ENCODE measurements around the gene SRD5A1. TPM values are rescaled to one million over a fixed set of nuclear protein-coding genes. Genes with fewer than 3 reads are reported as not detected.

Gene SRD5A1
- total RNA-seq, 1 experiment from 2014 or later = 52.3 TPM

GRCh38 chr5:6592601-6593000 is 40.6 kb upstream of the SRD5A1 start:
- H2AFZ ChIP-seq = no peak overlapping the region
- POLR2A ChIA-PET (ENCODE audit: unreplicated experiment) = no interaction called here

GRCh38 chr5:6593148-6594016 is 39.9 kb upstream of the SRD5A1 start:
- peaks cover 4% of the 10 kb centered on the region; the same call in 1 of the 2 replicates for H3F3A ChIP-seq (ENCODE audit: insufficient read depth, low read depth)
- H4K20me1 ChIP-seq (ENCODE audit: insufficient read depth) = no peaks in the 10 kb centered on the region
- H3K79me2 ChIP-seq (ENCODE audit: low read depth) = no peaks in the 10 kb centered on the region
- no peak overlapping the region for H3K27ac ChIP-seq
- no peaks in the 10 kb centered on the region for H3K27me3 ChIP-seq (ENCODE audit: insufficient read depth, low read depth)
- no peak for DNase-seq
- no peaks in the 10 kb centered on the region for H3K9me3 ChIP-seq (ENCODE audit: insufficient read depth, low read depth)
- TF ChIP-seq CTCF (conservative IDR thresholded peaks at IDR 0.05) (no peak), EZH2 (IDR thresholded peaks at IDR 0.05; ENCODE audit: low read depth) (no peak)
- no peaks in the 10 kb centered on the region for H3K9me2 ChIP-seq (ENCODE audit: insufficient read depth)
- ChIA-PET POLR2A (ENCODE audit: unreplicated experiment) (no interaction called here), CTCF (no interaction called here)
- no peak overlapping the region for H3K4me2 ChIP-seq
- no peaks in the 10 kb centered on the region for H3K4me1 ChIP-seq (replicated peaks; ENCODE audit: insufficient read depth)
- intact Hi-C loops (cut with micrococcal nuclease; ENCODE audit: unreplicated experiment) = no loop called here
- BruUV-seq (replicated peaks) = no TSS peak
- H3K36me3 ChIP-seq (ENCODE audit: low read depth) = no peaks in the 10 kb centered on the region
- H2AFZ ChIP-seq = no peak overlapping the region
- H3K4me3 ChIP-seq = no peak overlapping the region

More at GRCh38 chr5:6592601-6593000, 40.6 kb upstream of the SRD5A1 start:
- Histone ChIP-seq H3K27ac (no peak overlapping the region), H3K4me1 (replicated peaks; ENCODE audit: insufficient read depth) (no peaks in the 10 kb centered on the region), H3K9me2 (ENCODE audit: insufficient read depth) (no peaks in the 10 kb centered on the region), H3K4me2 (no peak overlapping the region), H4K20me1 (ENCODE audit: insufficient read depth) (no peaks in the 10 kb centered on the region), H3F3A (ENCODE audit: insufficient read depth, low read depth) (0 out of 2 replicates have a peak, but pooled peaks cover 4% of the 10 kb centered on the region), H3K27me3 (ENCODE audit: insufficient read depth, low read depth) (no peaks in the 10 kb centered on the region), H3K79me2 (ENCODE audit: low read depth) (no peaks in the 10 kb centered on the region), H3K36me3 (ENCODE audit: low read depth) (no peaks in the 10 kb centered on the region), H3K4me3 (no peak overlapping the region), H3K9me3 (ENCODE audit: insufficient read depth, low read depth) (no peaks in the 10 kb centered on the region)
- intact Hi-C loops (cut with micrococcal nuclease; ENCODE audit: unreplicated experiment) = no loop called here
- no peak for DNase-seq
- no TSS peak for BruUV-seq (replicated peaks)
- CTCF ChIA-PET = no interaction called here
- no peak for TF ChIP-seq EZH2 (IDR thresholded peaks at IDR 0.05; ENCODE audit: low read depth)
- TF ChIP-seq CTCF (conservative IDR thresholded peaks at IDR 0.05) = no peak

GRCh38 chr5:6594066-6594465 is 39.2 kb upstream of the SRD5A1 start:
- H2AFZ ChIP-seq = no peak overlapping the region
- no peaks in the 10 kb centered on the region for H3K79me2 ChIP-seq (ENCODE audit: low read depth)
- intact Hi-C loops (cut with micrococcal nuclease; ENCODE audit: unreplicated experiment) = no loop called here
- no peaks in the 10 kb centered on the region for H3K9me3 ChIP-seq (ENCODE audit: insufficient read depth, low read depth)
- TF ChIP-seq EZH2 (IDR thresholded peaks at IDR 0.05; ENCODE audit: low read depth) (no peak), CTCF (conservative IDR thresholded peaks at IDR 0.05) (no peak)
- ChIA-PET POLR2A (ENCODE audit: unreplicated experiment) (no interaction called here), CTCF (no interaction called here)
- BruUV-seq (replicated peaks) = no TSS peak
- no peaks in the 10 kb centered on the region for H4K20me1 ChIP-seq (ENCODE audit: insufficient read depth)
- H3K36me3 ChIP-seq (ENCODE audit: low read depth) = 0 out of 2 replicates have a peak, but pooled peaks cover 4% of the 10 kb centered on the region
- no peak for DNase-seq
- no peak overlapping the region for H3K4me2 ChIP-seq
- H3K27me3 ChIP-seq (ENCODE audit: insufficient read depth, low read depth) = no peaks in the 10 kb centered on the region
- peaks cover 4% of the 10 kb centered on the region; the same call in 1 of the 2 replicates for H3F3A ChIP-seq (ENCODE audit: insufficient read depth, low read depth)
- H3K9me2 ChIP-seq (ENCODE audit: insufficient read depth) = no peaks in the 10 kb centered on the region
- H3K27ac ChIP-seq = no peak overlapping the region
- H3K4me1 ChIP-seq (replicated peaks; ENCODE audit: insufficient read depth) = no peaks in the 10 kb centered on the region
- no peak overlapping the region for H3K4me3 ChIP-seq
